Stromal cell of bone marrow (primary cell): Measurements from ENCODE around the gene MAMDC4.
"Not testable (repeated sequence)": the region's sequence is repeated elsewhere in the genome, so short reads cannot be mapped to it uniquely, and the experiment has no call there.

Experiments used
- DNase-seq: peaks from one replicate; pipeline ENCODE4 v3.0.0-alpha.2; 2012; ENCODE audit warnings: low read depth

Gene MAMDC4

DNA sequence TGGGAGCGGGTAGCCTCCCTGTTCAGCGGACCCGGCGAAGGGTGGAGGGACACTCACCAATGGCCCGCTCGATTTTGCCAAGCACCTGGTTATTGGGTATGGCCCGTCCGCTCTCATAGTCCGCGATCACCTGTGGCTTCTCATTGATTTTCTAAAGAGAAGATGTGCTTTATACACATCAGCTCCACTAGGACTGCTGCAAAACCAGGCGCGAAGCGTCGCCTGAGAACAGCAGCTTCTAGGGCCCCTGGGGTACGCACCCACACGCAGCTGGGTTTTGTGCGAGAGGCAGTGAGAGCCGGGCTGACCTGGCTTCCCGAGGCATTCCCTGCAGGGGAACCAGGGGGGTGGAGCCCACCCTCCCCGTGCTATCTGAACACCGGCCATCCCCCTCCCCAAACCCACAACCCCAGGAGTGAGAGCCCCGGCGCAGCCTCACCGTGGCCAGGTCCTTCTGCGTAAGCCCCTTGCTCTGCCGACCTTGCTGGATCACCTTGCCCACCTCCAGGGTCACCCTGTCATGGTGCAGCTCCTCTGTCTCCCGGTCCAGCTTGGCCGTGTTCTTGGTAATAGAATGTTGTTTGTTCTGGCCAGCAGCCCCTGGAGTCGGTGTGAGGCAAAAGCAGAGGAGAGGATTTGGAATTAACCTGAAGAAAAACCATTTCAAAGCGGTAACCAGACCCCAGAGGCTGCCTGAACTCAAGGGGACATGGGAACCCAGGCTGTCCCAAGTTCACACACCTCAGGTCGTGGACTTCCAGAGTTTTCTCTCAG, 10.9 kb downstream of the MAMDC4 start:
- DNase-seq = no peak

DNA sequence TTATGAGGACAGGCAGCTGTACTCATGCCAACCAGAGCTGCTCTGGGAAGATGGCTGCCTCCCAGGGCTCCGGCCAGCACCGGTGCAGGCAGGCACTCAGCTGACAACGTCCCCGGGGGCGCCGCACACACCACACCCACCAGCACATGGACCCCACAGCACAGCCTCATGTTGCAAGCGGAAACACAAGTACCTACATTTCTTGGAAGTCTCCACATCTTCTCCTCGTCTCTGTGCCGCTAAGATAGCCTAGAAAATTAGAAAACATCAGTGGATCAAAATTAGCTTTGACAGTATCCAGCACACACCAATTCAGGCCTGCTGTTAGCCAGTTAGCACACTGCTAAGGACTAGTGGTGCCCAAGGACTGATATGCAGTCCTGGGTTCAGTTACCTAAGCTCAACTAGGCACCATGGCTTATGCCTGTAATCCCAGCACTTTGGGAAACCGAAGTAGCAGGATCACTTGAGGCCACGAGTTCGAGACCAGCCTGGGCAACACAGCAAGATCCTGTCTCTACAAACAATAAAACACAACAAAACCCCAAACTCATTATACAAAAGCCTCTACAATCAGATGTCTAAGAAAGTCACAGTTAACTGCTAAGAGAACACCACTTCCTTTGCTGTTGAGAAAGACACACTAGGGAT, 11.6 kb downstream of the MAMDC4 start:
- DNase-seq = no peak

DNA sequence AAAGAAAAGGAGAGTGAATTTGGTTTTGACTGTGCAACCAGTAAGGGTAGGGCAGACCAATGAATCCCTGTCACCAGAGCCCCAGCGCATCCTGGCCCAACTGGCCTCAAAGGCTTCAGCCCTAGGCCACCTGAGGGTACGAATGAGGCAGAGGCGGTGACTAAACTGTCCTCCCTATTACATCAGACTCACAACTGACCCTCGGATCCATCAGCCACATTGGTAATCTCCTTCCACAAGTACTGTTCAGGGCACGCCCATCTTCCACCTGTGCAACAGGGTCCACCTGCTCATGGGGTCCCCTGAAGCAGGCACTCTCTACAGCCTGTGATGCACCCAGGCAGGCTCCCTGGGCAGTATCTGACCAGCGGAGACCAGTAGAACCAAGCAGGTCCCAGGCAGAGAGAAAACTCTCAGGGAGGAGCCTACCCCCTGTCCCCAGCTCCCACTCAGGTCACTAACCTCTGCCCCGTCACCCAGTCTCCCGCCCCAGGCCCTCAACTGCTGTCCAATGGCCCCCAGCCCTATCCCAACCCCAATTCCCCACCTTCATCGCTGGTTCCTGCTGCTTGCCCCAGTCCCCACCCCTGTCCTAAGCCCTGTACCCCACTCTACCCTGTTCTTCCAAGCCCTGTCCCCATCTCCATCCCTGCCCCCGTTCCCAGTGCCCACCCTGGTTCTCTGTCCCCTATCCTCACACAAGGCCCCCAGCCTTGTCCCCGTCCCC, 13.1 kb downstream of the MAMDC4 start:
- DNase-seq = no peak

DNA sequence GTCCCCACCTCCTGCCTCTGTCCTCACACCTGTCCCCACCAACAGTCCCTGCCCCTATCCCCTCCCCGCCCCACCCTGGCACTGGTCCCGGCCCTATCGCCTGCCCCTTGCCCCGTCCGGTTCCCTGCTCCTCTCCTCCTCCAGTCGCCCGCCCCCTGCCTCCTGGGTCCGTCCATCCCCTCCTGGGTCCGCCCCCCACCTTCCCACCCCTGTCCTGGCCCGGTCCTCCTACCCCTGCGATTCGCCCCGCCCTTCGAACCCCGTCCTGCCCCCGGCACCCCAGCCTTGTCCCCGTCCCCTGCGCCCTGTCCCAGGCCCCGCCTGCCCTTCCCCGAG, 13.6 kb downstream of the MAMDC4 start:
- DNase-seq = no peak

DNA sequence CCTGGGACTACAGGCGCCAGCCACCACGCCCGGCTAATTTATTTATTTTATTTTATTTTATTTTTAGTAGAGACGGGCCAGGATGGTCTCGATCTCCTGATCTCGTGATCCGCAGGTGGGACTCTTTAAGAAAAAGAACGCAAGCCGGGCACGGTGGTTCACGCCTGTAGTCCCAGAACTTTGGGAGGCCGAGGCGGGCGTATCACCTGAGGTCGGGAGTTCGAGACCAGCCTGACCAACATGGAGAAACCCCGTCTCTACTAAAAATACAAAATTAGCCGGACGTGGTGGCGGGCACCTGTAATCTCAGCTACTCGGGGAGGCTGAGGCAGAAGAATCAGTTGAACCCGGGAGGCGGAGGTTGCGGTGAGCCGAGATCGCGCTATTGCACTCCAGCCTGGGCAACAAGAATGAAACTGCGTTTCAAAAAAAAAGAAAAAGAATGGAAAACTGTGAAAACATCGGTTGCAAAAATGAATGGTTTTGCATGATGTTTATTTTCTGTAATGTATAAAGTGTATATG, 14.8 kb downstream of the MAMDC4 start:
- not testable (repeated sequence) for DNase-seq

DNA sequence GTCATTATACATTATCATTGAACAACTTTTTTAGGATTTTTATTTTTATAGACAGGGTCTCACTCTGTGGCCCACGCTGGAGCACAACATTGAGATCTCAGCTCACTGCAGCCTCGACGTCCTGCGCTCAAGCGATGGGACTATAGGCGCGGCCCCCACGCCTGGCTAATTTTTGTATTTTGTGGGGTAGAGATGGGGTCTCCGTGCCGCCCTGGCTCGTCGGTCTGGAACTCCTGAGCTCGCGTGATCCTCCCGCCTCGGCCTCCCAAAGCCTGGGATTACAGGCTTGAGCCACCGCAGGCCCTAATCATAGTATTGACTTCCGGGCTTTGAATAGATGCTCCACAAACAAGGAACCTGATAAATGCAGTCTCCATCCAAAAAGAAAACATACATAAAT, 15.3 kb downstream of the MAMDC4 start:
- DNase-seq = no peak

DNA sequence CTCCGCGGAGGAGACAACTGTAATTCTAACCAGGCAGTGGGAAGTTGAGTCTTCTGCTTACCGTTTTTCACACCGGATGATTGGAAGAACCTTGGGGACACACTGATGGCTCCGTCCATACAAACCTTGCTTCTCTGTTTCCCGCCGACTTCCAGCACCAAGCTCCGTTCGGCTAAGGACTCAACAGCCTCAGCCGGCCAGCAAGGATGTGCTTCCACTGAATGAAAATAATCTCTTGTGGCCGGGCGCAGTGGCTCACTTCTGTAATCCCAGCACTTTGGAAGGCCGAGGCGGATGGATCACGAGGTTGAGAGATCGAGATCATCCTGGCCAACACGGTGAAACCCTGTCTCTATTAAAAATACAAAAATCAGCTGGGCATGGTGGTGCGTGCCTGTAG, 15.8 kb downstream of the MAMDC4 start:
- no peak for DNase-seq

DNA sequence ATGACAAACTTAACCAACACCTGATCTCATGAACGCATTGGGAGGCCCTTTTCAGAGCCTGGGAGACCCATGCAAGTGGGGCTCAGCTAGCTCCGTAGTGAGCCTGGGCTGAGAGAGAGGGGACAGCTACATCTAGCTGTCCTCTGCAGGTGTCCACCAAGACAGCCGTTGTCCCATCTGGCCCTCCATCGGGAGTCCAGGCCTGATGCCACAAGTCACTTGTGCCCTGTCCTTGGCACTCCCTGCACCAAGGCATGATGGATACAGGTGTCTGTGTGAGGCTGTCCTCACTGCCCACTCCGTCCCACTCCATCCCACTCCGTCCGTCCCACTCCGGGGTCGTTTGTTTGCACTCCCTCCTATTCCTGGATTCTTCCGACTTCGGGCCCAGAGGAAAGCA, 16.5 kb downstream of the MAMDC4 start:
- no peak for DNase-seq

DNA sequence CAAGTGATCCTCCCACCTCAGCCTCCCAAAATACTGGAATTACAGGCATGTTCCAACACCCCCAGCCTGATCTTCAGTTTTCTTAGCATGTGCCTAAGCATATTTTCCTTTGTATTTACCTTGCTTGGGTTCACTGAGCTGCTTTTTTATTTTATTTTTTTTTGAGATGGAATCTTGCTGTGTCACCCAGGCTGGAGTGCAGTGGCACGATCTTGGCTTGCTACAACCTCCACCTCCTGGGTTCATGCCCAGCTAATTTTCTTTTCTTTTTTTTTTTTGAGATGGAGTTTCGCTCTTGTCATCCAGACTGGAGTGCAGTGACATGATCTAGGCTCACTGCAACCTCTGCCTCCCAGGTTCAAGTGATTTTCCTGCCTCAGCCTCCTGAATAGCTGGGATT, 17.5 kb downstream of the MAMDC4 start:
- not testable (repeated sequence) for DNase-seq

DNA sequence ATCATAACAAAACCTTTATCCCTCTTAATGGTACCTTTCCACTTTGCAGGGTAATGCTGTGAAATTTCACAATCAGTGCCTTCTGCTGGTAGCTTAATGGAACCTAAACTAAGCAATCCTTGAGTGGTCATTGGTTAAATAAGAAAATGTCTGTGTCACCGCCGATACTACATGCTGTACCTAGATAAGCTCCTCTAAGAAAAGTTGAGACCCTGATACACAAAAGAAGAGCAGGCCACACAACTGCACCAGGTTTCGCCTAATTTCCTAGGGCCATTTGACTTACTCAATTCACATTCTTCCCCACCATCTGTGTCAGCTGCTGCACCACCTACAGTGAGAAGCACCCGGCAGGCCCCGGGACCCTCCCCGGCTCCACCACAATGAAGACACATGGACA, 23.0 kb downstream of the MAMDC4 start:
- no peak for DNase-seq

DNA sequence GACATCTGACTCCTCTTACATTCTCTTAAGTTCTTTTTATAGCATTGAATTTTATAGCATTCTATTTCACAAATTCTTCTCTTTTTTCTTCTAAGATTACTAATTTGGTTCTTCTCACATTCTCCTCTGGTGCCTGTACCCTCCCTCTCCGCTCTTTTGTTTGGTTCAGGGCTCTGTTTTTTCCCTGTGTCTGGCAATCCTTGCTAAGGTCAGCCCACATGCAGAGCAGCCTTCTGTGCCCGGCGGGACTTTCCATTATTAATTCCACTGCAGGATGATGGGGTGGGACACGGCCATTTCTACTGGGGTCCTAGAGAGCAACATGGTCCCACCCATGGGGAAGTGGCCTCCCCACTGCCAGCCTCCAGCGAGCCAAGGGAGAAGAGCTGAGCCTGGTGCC, 24.3 kb downstream of the MAMDC4 start:
- no peak for DNase-seq

DNA sequence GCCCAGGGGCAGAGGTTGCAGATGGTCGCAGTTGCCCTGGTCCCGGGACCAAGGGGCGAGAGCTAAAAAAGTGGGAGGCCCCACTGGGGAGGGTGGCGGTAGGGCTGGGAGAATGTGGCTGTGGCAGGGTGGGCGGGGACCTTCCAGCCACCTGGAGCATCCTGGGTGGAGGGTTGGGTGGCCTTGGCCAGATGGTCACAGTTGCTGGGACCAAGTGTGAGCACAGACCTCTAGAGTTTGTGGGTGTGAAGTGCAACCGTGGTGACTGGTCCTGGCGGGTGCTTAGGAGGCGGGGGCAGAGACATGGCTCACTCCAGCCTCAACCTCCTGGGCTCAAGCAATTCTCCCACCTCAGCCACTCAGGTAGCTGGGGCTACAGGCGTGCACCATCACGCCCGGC, 28.5 kb downstream of the MAMDC4 start:
- no peak for DNase-seq

DNA sequence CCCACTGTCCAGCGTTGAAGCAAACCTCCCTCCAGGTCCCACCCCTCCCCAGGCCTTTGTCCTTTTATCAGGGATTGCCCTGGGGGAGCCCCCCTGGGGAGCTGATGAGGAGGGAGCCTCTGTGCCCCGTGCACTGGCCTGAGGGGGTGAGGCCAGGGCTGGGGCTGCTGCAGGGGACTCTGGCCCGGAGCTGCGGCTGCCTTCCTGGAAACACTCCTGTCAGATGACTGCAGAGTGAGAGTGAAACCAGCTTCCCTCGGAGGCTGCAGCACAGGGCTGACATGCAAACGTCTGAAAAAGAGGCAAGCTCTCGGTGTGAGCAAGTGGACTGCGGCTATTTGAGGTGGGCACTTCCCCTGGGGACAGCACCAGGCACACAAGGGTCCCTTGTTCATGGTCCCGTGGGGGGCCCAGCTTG, 29.6 kb downstream of the MAMDC4 start:
- no peak for DNase-seq

DNA sequence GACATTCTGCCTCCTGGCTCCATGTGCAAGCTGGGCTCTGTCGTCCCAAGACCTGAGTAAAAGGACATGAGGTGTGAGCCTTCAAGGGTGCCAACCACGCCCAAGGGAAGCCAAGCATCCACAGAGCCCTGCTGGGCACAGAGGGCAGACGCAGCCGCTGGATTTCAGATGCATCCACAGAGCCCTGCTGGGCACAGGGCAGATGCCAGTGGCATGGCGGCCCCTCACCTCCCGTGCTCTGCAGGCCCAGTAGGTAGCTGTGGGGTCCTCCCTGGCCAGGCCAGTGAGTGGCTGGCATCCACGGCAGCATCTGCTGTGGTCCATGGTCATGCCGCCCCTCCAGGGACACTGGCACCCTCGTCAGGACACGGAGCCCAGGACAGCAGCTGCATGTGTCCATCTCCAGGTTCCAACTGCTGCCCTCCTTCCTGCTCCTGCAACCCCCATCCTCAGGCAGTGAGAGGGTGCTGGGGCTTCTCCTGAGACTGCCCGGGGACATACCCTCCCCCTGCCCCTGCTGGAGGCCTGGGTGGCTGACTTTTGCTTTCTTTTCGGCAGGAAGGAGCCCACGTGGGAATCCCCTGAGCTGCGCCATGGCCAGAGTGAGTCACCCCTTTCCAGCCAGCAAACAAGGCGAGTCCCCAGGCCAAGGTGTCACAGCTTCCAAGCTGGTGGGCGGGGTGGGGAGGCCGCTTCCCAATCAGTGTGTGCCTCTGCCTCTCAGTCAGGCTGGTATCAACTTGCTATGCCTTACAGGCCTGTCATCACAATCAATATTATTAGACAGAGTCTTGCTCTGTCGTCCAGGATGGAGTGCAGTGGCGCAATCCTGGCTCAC, 30.2 kb downstream of the MAMDC4 start:
- DNase-seq = peak; percentile 71

DNA sequence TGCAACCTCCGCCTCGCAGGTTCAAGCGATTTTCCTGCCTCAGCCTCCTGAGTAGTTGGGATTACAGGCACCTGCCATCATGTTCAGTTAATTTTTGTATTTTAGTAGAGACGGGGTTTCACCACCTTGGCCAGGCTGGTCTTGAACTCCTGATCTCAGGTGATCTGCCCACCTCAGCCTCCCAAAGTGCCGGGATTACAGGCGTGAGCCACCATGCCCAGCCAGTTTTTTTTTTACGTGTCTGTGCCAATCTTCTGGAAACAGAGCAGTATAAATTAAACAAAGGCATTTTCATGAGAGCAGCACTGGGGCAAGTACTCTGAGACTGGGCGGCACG, 30.8 kb downstream of the MAMDC4 start:
- DNase-seq = not testable (repeated sequence)

DNA sequence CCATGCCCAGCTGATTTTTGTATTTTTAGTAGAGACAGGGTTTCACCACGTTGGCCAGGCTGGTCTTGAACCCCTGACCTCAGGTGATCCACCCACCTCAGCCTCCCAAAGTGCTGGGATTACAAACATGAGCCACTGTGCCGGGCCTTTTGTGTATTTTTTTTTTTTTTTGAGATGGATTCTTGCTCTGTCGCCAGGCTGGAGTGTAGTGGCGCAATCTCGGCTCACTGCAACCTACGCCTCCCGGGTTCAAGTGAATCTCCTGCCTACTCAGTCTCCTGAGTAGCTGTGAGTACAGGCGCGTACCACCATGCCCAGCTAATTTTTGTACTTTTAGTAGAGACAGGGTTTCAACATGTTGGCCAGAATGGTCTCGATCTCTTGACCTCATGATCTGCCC, 31.5 kb downstream of the MAMDC4 start:
- not testable (repeated sequence) for DNase-seq

DNA sequence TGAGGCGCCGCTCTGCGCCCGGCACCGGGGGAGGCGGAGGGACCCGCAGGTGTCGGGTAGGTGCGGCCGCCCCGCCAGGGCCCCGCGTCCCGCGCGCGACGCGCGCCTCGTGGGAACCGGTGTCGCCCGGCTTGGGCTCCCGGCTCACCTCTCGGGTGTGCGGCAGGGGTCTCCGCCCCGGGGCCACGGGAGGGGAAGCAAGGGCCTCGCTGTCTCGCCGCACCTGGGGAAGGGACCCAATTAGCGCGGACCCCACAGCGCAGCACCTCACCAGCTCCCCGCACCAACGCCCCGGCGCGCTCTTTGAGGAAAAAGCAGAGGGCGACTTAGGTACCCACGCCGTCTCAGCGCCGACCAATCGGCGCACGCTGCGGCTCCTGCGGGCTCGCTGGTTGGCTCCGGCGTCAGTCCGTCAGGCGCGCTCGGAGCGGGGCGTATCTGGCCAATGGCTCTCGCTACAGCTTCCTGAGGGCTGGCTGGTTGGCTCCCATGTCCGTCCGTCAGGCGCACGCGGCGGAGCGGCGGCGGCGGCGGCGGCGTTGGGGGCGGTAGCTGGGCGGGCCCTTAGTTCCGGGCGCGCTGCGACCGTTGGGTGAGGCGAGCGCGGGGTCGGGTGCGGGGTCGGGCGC, 33.9 kb downstream of the MAMDC4 start, which contains the start of gene TRAF2:
TRAF2 (plus strand) TSS at position 567 of the 629 bp plus-strand sequence. CDS start 12,225 bp downstream, outside the sequence.
- DNase-seq = peak; percentile 97

DNA sequence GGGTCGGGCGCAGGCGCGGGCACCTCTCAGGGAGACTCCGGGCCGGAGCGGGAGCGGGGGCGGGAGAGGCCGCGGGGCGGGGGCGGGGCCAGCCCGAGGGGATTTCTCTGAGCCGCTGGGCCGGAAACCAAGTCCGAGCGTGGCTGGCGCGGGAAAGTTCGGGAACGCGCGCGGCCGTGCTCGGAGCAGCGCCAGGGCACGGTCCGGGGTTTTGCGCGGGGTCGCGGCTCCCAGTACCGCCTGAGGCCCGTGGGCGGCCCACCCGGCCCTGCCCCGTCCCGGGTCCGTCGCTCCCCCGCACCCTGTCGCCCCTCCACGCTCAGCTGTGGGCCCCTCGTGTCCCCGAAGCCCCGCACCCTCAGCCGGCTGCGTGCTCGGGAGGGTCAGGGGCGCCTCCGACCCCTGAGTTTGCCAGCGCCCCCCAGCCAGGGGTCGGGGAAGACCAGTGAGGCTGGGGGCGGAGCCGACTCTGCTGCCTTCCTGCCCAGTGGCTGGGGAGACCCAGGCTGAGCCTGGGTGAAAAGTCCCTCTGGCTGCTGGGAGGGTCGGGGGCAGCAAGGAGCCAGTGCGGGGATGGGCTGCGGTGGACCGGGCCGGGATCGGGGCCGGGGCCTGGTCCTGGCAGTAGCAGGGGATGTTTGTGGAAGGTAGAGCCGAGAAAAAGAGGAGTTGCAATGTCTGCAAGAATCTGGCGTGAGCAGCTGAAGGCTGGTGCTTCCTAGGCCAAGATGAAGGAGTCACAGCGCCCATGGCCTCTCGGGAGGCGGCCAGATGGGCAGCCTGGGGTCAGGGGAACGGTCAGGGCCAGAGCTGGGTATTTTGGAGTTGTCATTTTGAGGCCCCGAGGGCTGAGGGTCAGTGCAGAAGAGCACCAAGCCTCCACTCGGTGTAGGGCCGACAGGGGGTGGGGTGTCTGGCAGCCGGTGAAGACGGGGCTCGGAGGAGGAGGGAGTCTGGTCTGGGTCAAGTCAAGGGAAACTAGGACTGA, 34.8 kb downstream of the MAMDC4 start:
- DNase-seq = no peak

DNA sequence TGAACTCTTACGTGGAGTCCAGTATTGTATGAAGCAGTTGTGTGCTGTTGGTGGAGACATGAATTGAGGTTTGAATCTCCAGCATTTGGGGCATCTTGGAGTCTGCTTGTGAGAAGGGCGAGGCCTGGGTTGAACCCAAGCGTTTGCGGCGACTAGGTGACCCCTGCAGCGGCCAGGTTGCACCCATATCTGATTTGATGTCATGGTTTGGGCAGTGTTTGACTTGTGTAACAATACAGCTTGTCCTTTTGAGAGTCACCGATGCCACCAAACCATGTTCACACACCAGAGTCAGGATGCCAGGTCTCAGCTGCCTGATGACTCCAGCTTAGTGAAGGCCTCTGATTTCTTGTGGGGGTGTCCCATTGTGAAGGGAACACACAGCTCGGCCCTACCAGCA, 36.3 kb downstream of the MAMDC4 start:
- DNase-seq = no peak

DNA sequence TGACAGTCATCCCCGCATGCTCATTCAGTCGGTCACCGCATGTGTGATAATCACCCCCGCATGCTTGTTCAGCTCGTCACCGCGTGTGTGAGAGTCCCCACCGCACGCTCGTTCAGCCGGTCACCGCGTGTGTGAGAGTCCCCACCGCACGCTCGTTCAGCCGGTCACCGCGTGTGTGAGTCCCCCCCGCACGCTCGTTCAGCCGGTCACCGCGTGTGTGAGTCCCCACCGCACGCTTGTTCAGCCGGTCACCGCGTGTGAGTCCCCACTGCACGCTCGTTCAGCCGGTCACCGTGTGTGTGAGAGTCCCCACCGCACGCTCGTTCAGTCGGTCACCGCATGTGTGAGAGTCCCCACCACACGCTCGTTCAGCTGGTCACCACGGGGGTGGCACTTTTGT, 37.7 kb downstream of the MAMDC4 start:
- DNase-seq = no peak
